Kidney (tissue), 14 donors: ENCODE measurements around the gene SLX4IP. TPM values are rescaled to one million over a fixed set of nuclear protein-coding genes. Genes with fewer than 3 reads are reported as not detected.

Source experiments
- DNase-seq, 5 donors: peaks; one replicate each; pipeline ENCODE4 v3.0.0-alpha.2; 2013 to 2020
- FAIRE-seq: peaks from 2 replicates; lab custom pipeline; 2012; peaks lifted over from hg19 to GRCh38; lab: Jason Lieb, UNC
- H3K27ac ChIP-seq, 2 donors: one replicate each; pipeline ENCODE4 v1.7.0; 2013; ENCODE audit warnings: low read depth in 2 of 2, low read length in 2 of 2, inconsistent platforms in 1 of 2
- H3K27me3 ChIP-seq: one replicate; pipeline ENCODE4 v1.7.1; 2013; ENCODE audit warnings: low read length, inconsistent platforms; ENCODE audit not compliant: control insufficient read depth, insufficient read depth
- H3K36me3 ChIP-seq, 3 donors: one replicate each; pipeline versions ENCODE4 v1.7.0 to v1.7.1; 2013; ENCODE audit warnings: low read length in 3 of 3, control low read depth in 1 of 3, inconsistent platforms in 1 of 3; ENCODE audit not compliant: insufficient read depth in 3 of 3, control insufficient read depth in 2 of 3
- H3K4me1 ChIP-seq, 3 donors: one replicate each; pipeline versions ENCODE4 v1.7.0 to v1.7.1; 2013; ENCODE audit warnings: low read length in 3 of 3, inconsistent platforms in 1 of 3, low read depth in 1 of 3; ENCODE audit not compliant: control insufficient read depth in 2 of 3, insufficient read depth in 2 of 3
- H3K4me3 ChIP-seq, 3 donors: one replicate each; pipeline versions ENCODE4 v1.7.0 to v1.8.1; 2013; ENCODE audit warnings: low read length in 3 of 3, control low read depth in 1 of 3, inconsistent platforms in 1 of 3
- H3K9ac ChIP-seq, 3 donors: one replicate each; pipeline versions ENCODE4 v1.7.0 to v1.7.1; 2013; ENCODE audit warnings: low read length in 3 of 3, control low read depth in 1 of 3, inconsistent platforms in 1 of 3
- H3K9me3 ChIP-seq, 3 donors: one replicate each; pipeline versions ENCODE4 v1.7.0 to v1.7.1; 2013; ENCODE audit warnings: low read length in 3 of 3, control low read depth in 1 of 3, inconsistent platforms in 1 of 3; ENCODE audit not compliant: control insufficient read depth in 2 of 3, insufficient read depth in 1 of 3
- intact Hi-C: fragments of 100-400 bp; cut with DNase I; formaldehyde crosslinking; loops from one replicate; pipeline ENCODE4 v1.11.1; 2022
- polyA plus RNA-seq: library from polyadenylated mRNA; stranded (reverse); fragments of 350-450 nt; fragmentation: Illumina TruSeq; extraction: RNeasy Lipid Tissue Mini Kit (QIAGEN cat#74804); gene quantifications from one replicate; pipeline ENCODE4 v1.2.3, GENCODE V29; 2014; ENCODE audit warnings: low read depth, low replicate concordance; ENCODE audit not compliant: insufficient read depth
- total RNA-seq: library from RNA; stranded (reverse); fragmentation: NEBNext Ultra II Directional; extraction: Animal tissue kit (Norgen Biotek cat#: 25700); gene quantifications from one replicate; pipeline ENCODE4 v1.2.1, GENCODE V29; 2021
- TF ChIP-seq, protein P1 (sequence below): IDR thresholded peaks from 3 replicates; pipeline ENCODE4 v1.5.1; 2012; ENCODE audit warnings: mild to moderate bottlenecking, moderate library complexity, borderline replicate concordance; ENCODE audit not compliant: insufficient read depth; ENCODE audit errors: extremely low read depth
- donor health status: control.
- donor health status: control.
- donor health status: control.
- donor health status: control.
- donor health status: control.
- donor health status: DM: yes; HTN: yes; CAD: no.
- donor health status: Normal renal cell carcinoma (clear cell type).

The SLX4IP gene
- total and polyA plus RNA-seq, 2 donors from 2014 or later, result 2.6 to 7.6 TPM

DNA sequence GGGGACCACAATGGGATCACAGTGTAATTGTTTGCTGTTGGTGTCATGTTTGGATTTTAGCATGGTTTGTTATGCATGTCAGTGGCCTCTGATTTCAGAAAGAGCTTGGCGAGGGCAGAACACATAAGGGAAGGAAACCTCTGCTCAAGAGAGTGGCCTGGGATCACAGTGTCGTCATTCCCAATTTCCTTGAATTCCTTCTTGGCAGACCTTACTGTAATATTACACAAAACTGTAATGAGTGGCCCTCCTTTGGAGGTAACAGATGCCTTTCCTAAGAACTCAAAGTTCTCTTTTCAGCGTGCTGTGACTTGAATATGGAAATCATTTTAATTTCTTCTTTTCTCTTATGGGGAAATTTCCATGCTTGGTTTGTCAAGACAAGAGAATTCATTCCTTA is 191.8 kb downstream of the SLX4IP start:
- Histone ChIP-seq H3K36me3 (no peaks in the 10 kb centered on the region), H3K4me3 (no peak overlapping the region), H3K9me3 (no peaks in the 10 kb centered on the region), H3K27ac (no peak overlapping the region), H3K4me1 (no peaks in the 10 kb centered on the region), H3K27me3 (no peaks in the 10 kb centered on the region), H3K9ac (no peak overlapping the region)
- TF ChIP-seq, protein P1, sequence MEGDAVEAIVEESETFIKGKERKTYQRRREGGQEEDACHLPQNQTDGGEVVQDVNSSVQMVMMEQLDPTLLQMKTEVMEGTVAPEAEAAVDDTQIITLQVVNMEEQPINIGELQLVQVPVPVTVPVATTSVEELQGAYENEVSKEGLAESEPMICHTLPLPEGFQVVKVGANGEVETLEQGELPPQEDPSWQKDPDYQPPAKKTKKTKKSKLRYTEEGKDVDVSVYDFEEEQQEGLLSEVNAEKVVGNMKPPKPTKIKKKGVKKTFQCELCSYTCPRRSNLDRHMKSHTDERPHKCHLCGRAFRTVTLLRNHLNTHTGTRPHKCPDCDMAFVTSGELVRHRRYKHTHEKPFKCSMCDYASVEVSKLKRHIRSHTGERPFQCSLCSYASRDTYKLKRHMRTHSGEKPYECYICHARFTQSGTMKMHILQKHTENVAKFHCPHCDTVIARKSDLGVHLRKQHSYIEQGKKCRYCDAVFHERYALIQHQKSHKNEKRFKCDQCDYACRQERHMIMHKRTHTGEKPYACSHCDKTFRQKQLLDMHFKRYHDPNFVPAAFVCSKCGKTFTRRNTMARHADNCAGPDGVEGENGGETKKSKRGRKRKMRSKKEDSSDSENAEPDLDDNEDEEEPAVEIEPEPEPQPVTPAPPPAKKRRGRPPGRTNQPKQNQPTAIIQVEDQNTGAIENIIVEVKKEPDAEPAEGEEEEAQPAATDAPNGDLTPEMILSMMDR, result no peak
- FAIRE-seq (no peak), DNase-seq (no peak)
- intact Hi-C loops, result no loop called here

DNA sequence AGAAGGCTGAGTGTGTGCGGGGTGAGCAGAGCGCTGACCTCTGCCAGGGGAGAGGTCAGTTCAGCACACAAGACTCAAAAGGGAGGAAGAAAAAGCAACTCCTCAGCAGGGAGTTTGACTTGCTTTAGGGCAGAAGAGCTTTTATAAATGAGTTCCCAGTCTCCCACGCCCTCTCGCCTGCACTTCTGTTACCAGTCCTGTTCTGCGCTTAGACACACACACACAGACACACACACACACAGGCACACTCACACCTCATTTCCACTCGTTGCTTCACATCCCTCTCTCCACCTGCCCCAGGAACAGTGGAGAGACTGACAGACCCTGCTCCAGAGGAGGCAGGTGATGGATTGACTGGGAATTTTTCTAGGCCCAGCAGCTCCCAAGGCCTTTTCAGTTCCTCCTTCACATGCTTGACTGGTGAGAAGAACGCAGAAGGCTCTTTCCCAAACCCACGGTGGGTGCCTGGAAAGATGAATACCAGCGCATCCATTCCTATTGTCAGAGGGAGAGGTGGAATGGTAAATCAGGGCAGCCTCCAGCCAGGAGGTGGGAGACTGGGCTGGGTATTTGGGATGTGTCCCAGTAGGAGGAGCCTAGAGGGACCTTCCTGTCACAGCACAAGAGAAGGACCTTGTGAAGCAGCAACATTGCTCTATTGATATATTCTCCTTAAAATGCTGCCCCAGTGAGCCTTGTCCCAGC is 195.0 kb downstream of the SLX4IP start:
- no peaks in the 10 kb centered on the region for H3K4me1 ChIP-seq
- FAIRE-seq, result no peak
- H3K27me3 ChIP-seq, result no peaks in the 10 kb centered on the region
- TF ChIP-seq, protein P1, result no peak
- intact Hi-C loops, result no loop called here
- no peak overlapping the region for H3K9ac ChIP-seq
- no peak overlapping the region for H3K27ac ChIP-seq
- no peaks in the 10 kb centered on the region for H3K36me3 ChIP-seq
- no peaks in the 10 kb centered on the region for H3K9me3 ChIP-seq
- peak in 3 of 5 donors; percentile 40 to 69 (median 66) for DNase-seq
- no peak overlapping the region for H3K4me3 ChIP-seq

DNA sequence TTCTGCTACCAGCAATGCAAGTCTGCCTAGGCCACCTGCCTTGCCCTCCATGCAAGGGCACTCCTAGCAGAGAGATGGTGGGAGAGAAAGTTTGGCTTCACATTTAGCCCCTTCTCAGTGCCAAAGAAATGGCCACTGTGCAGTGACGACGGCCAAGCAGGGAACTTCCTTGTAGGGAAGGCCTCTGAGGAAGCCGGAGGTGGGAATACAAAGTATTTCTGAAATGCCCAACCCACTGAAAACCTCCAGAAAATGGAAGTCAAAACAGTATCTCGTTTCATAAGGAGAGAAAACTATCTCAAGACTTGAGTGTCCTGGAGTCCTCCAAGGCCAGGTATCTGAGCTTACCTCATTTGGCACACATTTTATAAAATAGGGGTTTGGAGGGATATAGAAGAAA is 196.0 kb downstream of the SLX4IP start:
- no peak overlapping the region for H3K9ac ChIP-seq
- FAIRE-seq (no peak), DNase-seq (no peak)
- no peaks in the 10 kb centered on the region for H3K4me1 ChIP-seq
- H3K9me3 ChIP-seq, result no peaks in the 10 kb centered on the region
- TF ChIP-seq, protein P1, result no peak
- no peaks in the 10 kb centered on the region for H3K27me3 ChIP-seq
- no peak overlapping the region for H3K4me3 ChIP-seq
- intact Hi-C loops, result no loop called here
- no peaks in the 10 kb centered on the region for H3K36me3 ChIP-seq
- no peak overlapping the region for H3K27ac ChIP-seq
